HG03196 (cell line): ENCODE results near the gene KRTAP4-7.
"Not testable (repeated sequence)": the region's sequence is repeated elsewhere in the genome, so short reads cannot be mapped to it uniquely, and the experiment has no call there.

Experiments
- ATAC-seq: cut with Tn5 transposase; IDR thresholded peaks from one replicate; pipeline ENCODE4 v1.9.1; 2021; ENCODE audit not compliant: unreplicated experiment

Gene KRTAP4-7

GRCh38 chr17:41084100-41084856 is at the start of gene KRTAP4-7:
KRTAP4-7 (plus strand) TSS chr17:41084150; CDS start chr17:41084207, 57 bp downstream.
- ATAC-seq: not testable (repeated sequence)

- not testable (repeated sequence) for ATAC-seq
Observed at GRCh38 chr17:41034346-41034935, 49.5 kb upstream of the KRTAP4-7 start, which contains the start of gene KRTAP1-3. KRTAP1-3 (minus strand) TSS chr17:41034874; CDS start chr17:41034821, 53 bp downstream.

GRCh38 chr17:41037853-41038350 is 46.0 kb upstream of the KRTAP4-7 start:
- no peak for ATAC-seq

GRCh38 chr17:41040783-41041571 is 43.0 kb upstream of the KRTAP4-7 start, which contains the start of gene KRTAP1-1:
KRTAP1-1 (minus strand) TSS chr17:41041450; CDS start chr17:41041397, 53 bp downstream.
- ATAC-seq: not testable (repeated sequence)

- no peak for ATAC-seq
Observed at GRCh38 chr17:41042953-41043352, 41.0 kb upstream of the KRTAP4-7 start.

- not testable (repeated sequence) for ATAC-seq
Observed at GRCh38 chr17:41046735-41047465, 37.0 kb upstream of the KRTAP4-7 start, which contains the start of gene KRTAP2-1. KRTAP2-1 (minus strand) TSS chr17:41047316; CDS start chr17:41047267, 49 bp downstream.

GRCh38 chr17:41048441-41048840 is 35.5 kb upstream of the KRTAP4-7 start:
- no peak for ATAC-seq

- ATAC-seq: no peak
Observed at GRCh38 chr17:41049110-41049509, 34.8 kb upstream of the KRTAP4-7 start.

- no peak for ATAC-seq
Observed at GRCh38 chr17:41052566-41052965, 31.4 kb upstream of the KRTAP4-7 start.

GRCh38 chr17:41054025-41054424 is 29.9 kb upstream of the KRTAP4-7 start:
- no peak for ATAC-seq

- not testable (repeated sequence) for ATAC-seq
Observed at GRCh38 chr17:41054556-41054955, 29.4 kb upstream of the KRTAP4-7 start.

- ATAC-seq: not testable (repeated sequence)
Observed at GRCh38 chr17:41055130-41055529, 28.8 kb upstream of the KRTAP4-7 start, which contains the start of gene KRTAP2-2. KRTAP2-2 (minus strand) TSS chr17:41055230; CDS start chr17:41055211, 19 bp downstream.

GRCh38 chr17:41057547-41057946 is 26.4 kb upstream of the KRTAP4-7 start:
- no peak for ATAC-seq

GRCh38 chr17:41058741-41059140 is 25.2 kb upstream of the KRTAP4-7 start:
- ATAC-seq: no peak

- ATAC-seq: not testable (repeated sequence)
Observed at GRCh38 chr17:41059276-41060051, 24.5 kb upstream of the KRTAP4-7 start.

GRCh38 chr17:41060052-41060604 is 23.8 kb upstream of the KRTAP4-7 start, which contains the start of gene KRTAP2-3:
KRTAP2-3 (minus strand) TSS chr17:41060114; CDS start chr17:41060050, 64 bp downstream.
- ATAC-seq: no peak

GRCh38 chr17:41061964-41062363 is 22.0 kb upstream of the KRTAP4-7 start:
- ATAC-seq: no peak

GRCh38 chr17:41063449-41063848 is 20.5 kb upstream of the KRTAP4-7 start:
- no peak for ATAC-seq

GRCh38 chr17:41064301-41064700 is 19.6 kb upstream of the KRTAP4-7 start:
- ATAC-seq: no peak
